Keratinocyte (primary cell): Measurements from ENCODE around the gene SLC27A2. TPM values are rescaled to one million over a fixed set of nuclear protein-coding genes. Genes with fewer than 3 reads are reported as not detected.
A peak's percentile ranks its signal among the peaks of the same experiment; 100 is the strongest.

Experiments
- DNase-seq: peaks from one replicate; pipeline ENCODE4 v3.0.0-alpha.2; 2011; ENCODE audit warnings: low read depth, missing footprints, low spot score
- FAIRE-seq: peaks from 2 replicates; lab custom pipeline; 2011; peaks lifted over from hg19 to GRCh38; lab: Jason Lieb, UNC
- H2AFZ ChIP-seq: 2 replicates; pipeline ENCODE4 v1.6.0; 2012; ENCODE audit warnings: low read length, control low read depth, inconsistent platforms; ENCODE audit not compliant: control insufficient read depth
- H3K27ac ChIP-seq: 2 replicates; pipeline ENCODE4 v1.5.1; 2011; ENCODE audit warnings: low read length; ENCODE audit not compliant: control insufficient read depth, insufficient read depth
- H3K27me3 ChIP-seq: 3 replicates; pipeline ENCODE4 v1.6.0; 2011; ENCODE audit warnings: low read length; ENCODE audit not compliant: control insufficient read depth, insufficient read depth; ENCODE audit errors: extremely low read depth
- H3K36me3 ChIP-seq, 2 experiments: 2 replicates in 1 of 2; 3 replicates in 1 of 2; pipeline ENCODE4 v1.5.1; 2011; ENCODE audit warnings: low read length in 2 of 2, mild to moderate bottlenecking in 1 of 2; ENCODE audit not compliant: control insufficient read depth in 2 of 2, insufficient read depth in 2 of 2; ENCODE audit errors: extremely low read depth in 1 of 2
- H3K4me1 ChIP-seq: 3 replicates; pipeline ENCODE4 v1.5.1; 2011; ENCODE audit warnings: low read length; ENCODE audit not compliant: control insufficient read depth, insufficient read depth; ENCODE audit errors: extremely low read depth
- H3K4me2 ChIP-seq: 3 replicates; pipeline ENCODE4 v1.6.0; 2011; ENCODE audit warnings: low read depth, low read length; ENCODE audit not compliant: control insufficient read depth, insufficient read depth; ENCODE audit errors: extremely low read depth
- H3K4me3 ChIP-seq, 3 experiments: fragments of 200-600 bp in 1 of 3; sonication (generic) in 1 of 3; 2 replicates in 2 of 3; 3 replicates in 1 of 3; pipeline ENCODE4 v1.5.1; 2011 to 2016; ENCODE audit warnings: low read length in 3 of 3, mild to moderate bottlenecking in 3 of 3, control low read depth in 2 of 3, inconsistent platforms in 1 of 3, low read depth in 1 of 3, mixed read lengths in 1 of 3, mixed run types in 1 of 3, moderate library complexity in 1 of 3; ENCODE audit not compliant: control insufficient read depth in 2 of 3, insufficient read depth in 2 of 3; ENCODE audit errors: extremely low read depth in 1 of 3
- H3K79me2 ChIP-seq: 2 replicates; pipeline ENCODE4 v1.6.0; 2012; ENCODE audit warnings: low read length; ENCODE audit not compliant: control insufficient read depth, insufficient read depth
- H3K9ac ChIP-seq: 3 replicates; pipeline ENCODE4 v1.6.0; 2011; ENCODE audit warnings: low read length; ENCODE audit not compliant: control insufficient read depth, insufficient read depth; ENCODE audit errors: extremely low read depth
- H3K9me1 ChIP-seq: 3 replicates; pipeline ENCODE4 v1.6.0; 2011; ENCODE audit warnings: low read length; ENCODE audit not compliant: control insufficient read depth, insufficient read depth; ENCODE audit errors: extremely low read depth
- H3K9me3 ChIP-seq: 2 replicates; pipeline ENCODE4 v1.5.1; 2012; ENCODE audit warnings: low read depth, low read length; ENCODE audit not compliant: control insufficient read depth
- H4K20me1 ChIP-seq: 3 replicates; pipeline ENCODE4 v1.6.0; 2011; ENCODE audit warnings: low read length; ENCODE audit not compliant: control insufficient read depth, insufficient read depth; ENCODE audit errors: extremely low read depth
- CTCF ChIP-seq, 3 experiments: IDR thresholded peaks in 1 of 3; conservative IDR thresholded peaks in 1 of 3; optimal IDR thresholded peaks in 1 of 3; 2 replicates in 2 of 3; 3 replicates in 1 of 3; pipeline versions ENCODE3 to v1.5.1; 2011; ENCODE audit warnings: low read length in 3 of 3, mild to moderate bottlenecking in 3 of 3, moderate library complexity in 2 of 3, control low read depth in 1 of 3, inconsistent platforms in 1 of 3; ENCODE audit not compliant: insufficient read depth in 2 of 3; ENCODE audit errors: extremely low read depth in 1 of 3
- EZH2 ChIP-seq: IDR thresholded peaks from one replicate; pipeline ENCODE4 v1.6.1; 2012; ENCODE audit warnings: inconsistent platforms, mild to moderate bottlenecking, low read length, moderate library complexity
- dilution Hi-C: fragments of 300-500 bp; cut with MboI; formaldehyde crosslinking; loops from one replicate; pipeline ENCODE4 v1.7.0; 2020; ENCODE audit warnings: low sequenced_read_pairs; ENCODE audit not compliant: extremely low pct_ligation_motif_present
- polyA plus RNA-seq, 5 experiments: library from polyadenylated mRNA; depleted of rRNA in 3 of 5; stranded (reverse) in 3 of 5; stranded (forward) in 1 of 5; unstranded in 1 of 5; fragments of >200 nt; gene quantifications; 1 replicate in 1 of 5; 2 replicates in 3 of 5; 3 replicates in 1 of 5; pipeline versions ENCODE4 v1.2.1 to v1.2.3, GENCODE V29; 2011 to 2012; ENCODE audit warnings: missing spikeins in 2 of 5, low read depth in 1 of 5, low replicate concordance in 1 of 5

SLC27A2 gene
- polyA plus RNA-seq, 1 donor (not counting 4 experiments of a cell fraction or from before 2014, with no cell fraction given) = 0.34 TPM

- Histone ChIP-seq H3K4me3 (no peak overlapping the region), H3K4me1 (peaks cover 6% of the 10 kb centered on the region), H3K36me3 (no peaks in the 10 kb centered on the region), H3K4me2 (peak overlapping the region; percentile 88), H3K27ac (no peak overlapping the region), H4K20me1 (no peaks in the 10 kb centered on the region), H3K9ac (no peak overlapping the region), H3K79me2 (no peaks in the 10 kb centered on the region), H3K9me3 (no peaks in the 10 kb centered on the region), H3K9me1 (no peaks in the 10 kb centered on the region), H3K27me3 (peaks cover 30% of the 10 kb centered on the region), H2AFZ (no peak overlapping the region)
- dilution Hi-C loops = no loop called here
- FAIRE-seq (no peak), DNase-seq (no peak)
- no peak for TF ChIP-seq EZH2
- TF ChIP-seq CTCF (optimal IDR thresholded peaks at IDR 0.05 in 1 of 3, IDR thresholded peaks at IDR 0.05 in 1 of 3, conservative IDR thresholded peaks at IDR 0.05 in 1 of 3; ENCODE audit: extremely low read depth in 1 of 3, insufficient read depth in 2 of 3, low read length in 3 of 3) = no peak
Measured at GRCh38 chr15:50183112-50183794, 1.3 kb downstream of the SLC27A2 start.

DNA sequence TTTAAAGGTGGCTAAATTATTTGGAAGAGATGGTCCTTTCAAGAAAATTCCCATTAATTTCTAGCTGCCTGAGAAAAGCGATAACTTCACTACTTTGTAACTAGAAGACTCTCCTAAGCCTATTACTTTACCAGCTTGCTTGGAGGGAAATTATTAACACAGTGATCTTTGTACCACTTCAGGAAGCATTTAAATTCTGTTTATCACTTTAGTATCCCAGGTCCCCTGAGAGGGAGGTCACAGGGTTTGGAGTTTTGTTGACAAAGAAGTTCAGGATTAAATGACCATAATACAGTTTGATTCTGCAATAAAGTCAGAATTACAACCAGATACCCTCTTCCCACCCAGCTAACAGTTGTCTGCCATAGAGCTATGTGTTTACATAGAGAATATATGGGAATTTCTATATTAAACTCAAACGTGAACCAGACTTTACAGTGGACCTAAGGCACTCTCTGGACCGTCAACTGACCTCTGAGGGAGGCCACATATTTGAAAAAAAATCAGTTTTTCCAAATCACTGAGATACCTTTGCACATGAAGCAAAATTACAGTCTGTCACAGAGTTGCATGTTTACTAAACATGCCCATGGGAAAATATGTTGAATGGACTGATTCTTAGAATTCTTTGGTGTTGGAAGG is 3.0 kb downstream of the SLC27A2 start:
- H3K9ac ChIP-seq = no peak overlapping the region
- DNase-seq (no peak), FAIRE-seq (no peak)
- H4K20me1 ChIP-seq = no peaks in the 10 kb centered on the region
- H3K27ac ChIP-seq = no peak overlapping the region
- H2AFZ ChIP-seq = no peak overlapping the region
- H3K9me3 ChIP-seq = no peaks in the 10 kb centered on the region
- TF ChIP-seq CTCF (optimal IDR thresholded peaks at IDR 0.05 in 1 of 3, IDR thresholded peaks at IDR 0.05 in 1 of 3, conservative IDR thresholded peaks at IDR 0.05 in 1 of 3; ENCODE audit: extremely low read depth in 1 of 3, insufficient read depth in 2 of 3, low read length in 3 of 3) = no peak
- TF ChIP-seq EZH2 = no peak
- H3K79me2 ChIP-seq = no peaks in the 10 kb centered on the region
- peaks cover 30% of the 10 kb centered on the region for H3K27me3 ChIP-seq
- H3K36me3 ChIP-seq = no peaks in the 10 kb centered on the region
- H3K4me2 ChIP-seq = no peak overlapping the region
- H3K4me1 ChIP-seq = peaks cover 6% of the 10 kb centered on the region
- H3K9me1 ChIP-seq = no peaks in the 10 kb centered on the region
- dilution Hi-C loops = no loop called here
- H3K4me3 ChIP-seq = no peak overlapping the region
